ENCODE results near the gene NECTIN1. TPM values are rescaled to one million over a fixed set of nuclear protein-coding genes. Genes with fewer than 3 reads are reported as not detected.

The NECTIN1 gene
- total and polyA plus RNA-seq, 4 donors, result 4.7 to 18.3 (median 7.3) TPM

DNA sequence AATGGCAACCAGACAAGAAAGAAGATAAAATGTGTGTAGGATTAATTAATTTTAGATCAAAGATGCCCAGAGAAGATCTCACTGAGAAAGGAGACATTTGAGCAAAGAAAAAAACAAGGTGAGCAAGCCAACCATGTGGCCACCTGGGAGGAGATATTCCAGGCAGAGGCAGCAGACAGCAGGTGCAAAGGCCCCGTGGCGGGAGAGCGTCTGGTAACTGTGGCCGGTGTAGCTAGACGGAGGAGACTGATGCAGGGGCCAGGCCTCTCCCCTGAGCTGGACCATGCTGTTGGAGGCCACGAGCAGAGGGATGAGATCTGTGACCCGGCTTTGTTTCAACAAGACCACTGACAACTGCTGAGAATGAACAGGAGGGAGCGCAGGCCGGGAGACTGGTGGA, 23.6 kb downstream of the NECTIN1 start:
- Histone ChIP-seq H3K9me3 (ENCODE audit: control insufficient read depth in 4 of 4, insufficient read depth in 3 of 4, low read length in 3 of 4) (no peaks in the 10 kb centered on the region), H3K36me3 (ENCODE audit: control insufficient read depth in 4 of 4, insufficient read depth in 4 of 4, low read length in 4 of 4) (no peaks in the 10 kb centered on the region), H3K27ac (ENCODE audit: low read depth in 1 of 2, low read length in 1 of 2) (no peak overlapping the region), H3K4me3 (no peak overlapping the region), H3K9ac (ENCODE audit: insufficient read depth in 1 of 2, low read length in 2 of 2) (no peak overlapping the region), H3K27me3 (ENCODE audit: control insufficient read depth in 3 of 3, insufficient read depth in 3 of 3, low read length in 2 of 3) (no peaks in the 10 kb centered on the region), H3K4me1 (ENCODE audit: control insufficient read depth in 5 of 5, insufficient read depth in 5 of 5, low read length in 5 of 5) (peaks cover 0 to 16% (median 4%) of the 10 kb centered on the region in 5 donors)
- TF ChIP-seq, protein P1, sequence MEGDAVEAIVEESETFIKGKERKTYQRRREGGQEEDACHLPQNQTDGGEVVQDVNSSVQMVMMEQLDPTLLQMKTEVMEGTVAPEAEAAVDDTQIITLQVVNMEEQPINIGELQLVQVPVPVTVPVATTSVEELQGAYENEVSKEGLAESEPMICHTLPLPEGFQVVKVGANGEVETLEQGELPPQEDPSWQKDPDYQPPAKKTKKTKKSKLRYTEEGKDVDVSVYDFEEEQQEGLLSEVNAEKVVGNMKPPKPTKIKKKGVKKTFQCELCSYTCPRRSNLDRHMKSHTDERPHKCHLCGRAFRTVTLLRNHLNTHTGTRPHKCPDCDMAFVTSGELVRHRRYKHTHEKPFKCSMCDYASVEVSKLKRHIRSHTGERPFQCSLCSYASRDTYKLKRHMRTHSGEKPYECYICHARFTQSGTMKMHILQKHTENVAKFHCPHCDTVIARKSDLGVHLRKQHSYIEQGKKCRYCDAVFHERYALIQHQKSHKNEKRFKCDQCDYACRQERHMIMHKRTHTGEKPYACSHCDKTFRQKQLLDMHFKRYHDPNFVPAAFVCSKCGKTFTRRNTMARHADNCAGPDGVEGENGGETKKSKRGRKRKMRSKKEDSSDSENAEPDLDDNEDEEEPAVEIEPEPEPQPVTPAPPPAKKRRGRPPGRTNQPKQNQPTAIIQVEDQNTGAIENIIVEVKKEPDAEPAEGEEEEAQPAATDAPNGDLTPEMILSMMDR (IDR thresholded peaks at IDR 0.05; ENCODE audit: control extremely low read depth, extremely low read depth), result no peak
- ATAC-seq (ENCODE audit: insufficient read depth, low FRiP score) (no peak), DNase-seq (no peak)
- WGBS, 2 donors, result 97% methylated on average over 9 of the region's 9 CpGs

DNA sequence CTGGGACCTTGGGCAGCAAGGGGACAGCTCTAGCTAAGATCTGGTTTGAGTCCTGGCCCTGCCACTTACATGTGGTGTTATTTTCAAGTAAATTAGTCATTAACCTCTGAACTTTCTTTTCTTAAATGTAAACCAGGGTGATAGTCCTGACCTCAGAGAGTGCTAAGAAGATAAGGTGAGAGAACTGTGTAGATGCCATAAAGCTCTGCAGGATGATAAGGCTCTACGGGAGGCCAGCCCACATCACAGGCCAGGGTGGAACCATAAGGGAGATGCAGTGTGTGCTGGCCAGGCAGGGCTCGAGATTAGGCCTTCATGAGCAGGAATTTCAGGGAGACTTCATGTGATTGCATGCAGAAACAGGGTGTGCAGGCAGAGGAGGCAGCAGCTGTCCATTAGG, 24.2 kb downstream of the NECTIN1 start:
- TF ChIP-seq, protein P1 (IDR thresholded peaks at IDR 0.05; ENCODE audit: control extremely low read depth, extremely low read depth), result no peak
- no peak overlapping the region for H3K9ac ChIP-seq (ENCODE audit: insufficient read depth in 1 of 2, low read length in 2 of 2)
- peaks cover 0 to 13% (median 4%) of the 10 kb centered on the region in 5 donors for H3K4me1 ChIP-seq (ENCODE audit: control insufficient read depth in 5 of 5, insufficient read depth in 5 of 5, low read length in 5 of 5)
- DNase-seq (no peak), ATAC-seq (ENCODE audit: insufficient read depth, low FRiP score) (no peak)
- WGBS, 2 donors, result 91 to 97% methylated on average over 2 of the region's 2 CpGs
- no peak overlapping the region for H3K27ac ChIP-seq (ENCODE audit: low read depth in 1 of 2, low read length in 1 of 2)
- no peaks in the 10 kb centered on the region for H3K36me3 ChIP-seq (ENCODE audit: control insufficient read depth in 4 of 4, insufficient read depth in 4 of 4, low read length in 4 of 4)
- H3K4me3 ChIP-seq, result no peak overlapping the region
- H3K9me3 ChIP-seq (ENCODE audit: control insufficient read depth in 4 of 4, insufficient read depth in 3 of 4, low read length in 3 of 4), result no peaks in the 10 kb centered on the region
- H3K27me3 ChIP-seq (ENCODE audit: control insufficient read depth in 3 of 3, insufficient read depth in 3 of 3, low read length in 2 of 3), result no peaks in the 10 kb centered on the region

DNA sequence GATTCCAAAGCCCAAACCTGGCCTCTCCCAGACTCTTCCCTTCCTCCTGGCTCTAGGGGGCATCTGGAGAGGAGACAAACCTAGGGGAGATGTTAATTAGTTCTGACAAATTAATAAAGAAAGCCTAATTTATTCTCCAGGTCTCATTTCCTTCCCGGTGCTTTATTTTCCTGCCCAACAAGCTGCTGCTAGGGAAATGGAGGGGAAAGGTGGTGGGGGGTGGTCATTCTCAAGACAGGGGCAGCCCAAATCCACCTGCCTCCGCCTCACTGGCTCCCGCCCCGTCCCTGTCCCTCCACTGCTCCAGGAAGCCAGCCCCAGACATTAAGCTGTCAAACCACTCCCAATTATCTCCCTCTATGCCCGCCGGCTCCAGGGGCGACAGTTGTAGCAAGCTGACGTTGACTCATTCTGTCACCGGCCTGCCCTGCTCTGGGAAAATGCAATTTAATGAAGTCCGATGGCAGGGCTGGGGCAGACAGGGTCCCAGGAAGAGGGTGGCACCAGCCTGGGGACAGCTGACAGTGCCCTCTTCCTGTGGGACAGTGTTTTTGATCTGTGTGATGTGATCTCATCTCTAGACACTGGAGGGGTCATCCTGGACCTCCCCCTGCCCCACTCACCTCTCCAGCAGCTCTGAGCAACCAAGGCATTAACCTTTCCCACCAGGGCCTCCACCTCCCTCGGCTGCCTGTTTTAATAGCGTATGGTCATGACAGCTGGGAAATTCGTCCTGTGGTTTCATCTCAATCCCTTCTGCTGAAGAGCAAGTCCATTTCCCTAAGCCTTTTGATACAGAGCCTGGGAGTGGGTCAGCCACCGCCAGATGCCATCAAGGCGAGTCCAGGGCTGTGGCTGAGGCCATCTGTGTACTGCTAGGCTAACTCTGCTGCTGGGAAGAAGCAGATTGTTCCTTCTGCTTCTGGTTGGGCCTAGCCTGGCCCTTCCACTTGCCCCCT, 27.1 kb downstream of the NECTIN1 start:
- no peak for ATAC-seq (ENCODE audit: insufficient read depth, low FRiP score)
- H3K27me3 ChIP-seq (ENCODE audit: control insufficient read depth in 3 of 3, insufficient read depth in 3 of 3, low read length in 2 of 3), result no peaks in the 10 kb centered on the region
- no peak overlapping the region for H3K4me3 ChIP-seq
- 80 to 86% methylated on average over 15 of the region's 15 CpGs for WGBS, 2 donors
- TF ChIP-seq, protein P1 (IDR thresholded peaks at IDR 0.05; ENCODE audit: control extremely low read depth, extremely low read depth), result no peak
- no peak for DNase-seq
- no peak overlapping the region for H3K27ac ChIP-seq (ENCODE audit: low read depth in 1 of 2, low read length in 1 of 2)
- no peaks in the 10 kb centered on the region for H3K9me3 ChIP-seq (ENCODE audit: control insufficient read depth in 4 of 4, insufficient read depth in 3 of 4, low read length in 3 of 4)
- peaks cover 0 to 6% (median 3%) of the 10 kb centered on the region in 5 donors for H3K4me1 ChIP-seq (ENCODE audit: control insufficient read depth in 5 of 5, insufficient read depth in 5 of 5, low read length in 5 of 5)
- H3K36me3 ChIP-seq (ENCODE audit: control insufficient read depth in 4 of 4, insufficient read depth in 4 of 4, low read length in 4 of 4), result no peaks in the 10 kb centered on the region
- no peak overlapping the region for H3K9ac ChIP-seq (ENCODE audit: insufficient read depth in 1 of 2, low read length in 2 of 2)

Data from lung (tissue), 12 donors.